K562 (cell line): Measurements from ENCODE around the gene ADGRE1. TPM values are rescaled to one million over a fixed set of nuclear protein-coding genes. Genes with fewer than 3 reads are reported as not detected.

ENCODE experiments used
- ATAC-seq: fragments of 200-7000 bp; cut with Tn5 transposase; 3 replicates; pipeline ENCODE4 v1.9.1; 2020; ENCODE audit warnings: moderate library complexity
- BruUV-seq: library from RNA; stranded (reverse); fragments of 400-500 nt; replicated peaks from 2 replicates; lab custom pipeline; 2021; lab: Mats Ljungman, UMichigan
- CTCF ChIA-PET: fragments of 300-600 bp; formaldehyde crosslinking; extraction: SDS; loops from one replicate; lab custom pipeline; 2021; ENCODE audit warnings: low intra/inter-chr PET ratio; lab: Yijun Ruan, JAX
- POLR2A ChIA-PET: fragments of 300-600, 350-650 bp; sonication (Branson Sonifier 250); formaldehyde crosslinking; extraction: SDS; loops from one replicate; lab custom pipeline; 2021; ENCODE audit warnings: antibody characterized with exemption, inconsistent platforms; lab: Yijun Ruan, JAX
- DNase-seq, 4 experiments: peaks; one replicate each; pipeline versions ENCODE4 v3.0.0 to v3.0.0-alpha.2; 2011 to 2018; ENCODE audit warnings: low spot score in 3 of 4, mixed read lengths in 3 of 4; ENCODE audit errors: extremely low read depth in 1 of 4
- FAIRE-seq: peaks from 2 replicates; lab custom pipeline; 2011; peaks lifted over from hg19 to GRCh38; lab: Jason Lieb, UNC
- H2AFZ ChIP-seq: 2 replicates; pipeline ENCODE4 v1.6.0; 2011; ENCODE audit warnings: low read depth, low read length, control low read depth, inconsistent platforms
- H3K27ac ChIP-seq: fragments of 200-600 bp; 3 replicates; pipeline ENCODE4 v1.8.0; 2011; ENCODE audit warnings: low read depth, mild to moderate bottlenecking, control low read depth, inconsistent platforms, low read length, moderate library complexity, mixed read lengths; ENCODE audit errors: extremely low read depth
- H3K27me3 ChIP-seq, 2 experiments: fragments of 300-600 bp in 1 of 2; 2 replicates in 1 of 2; 3 replicates in 1 of 2; pipeline versions ENCODE4 v1.6.0 to v1.8.0; 2011; ENCODE audit warnings: inconsistent platforms in 2 of 2, low read length in 2 of 2, mild to moderate bottlenecking in 1 of 2, mixed read lengths in 1 of 2, moderate library complexity in 1 of 2; ENCODE audit not compliant: control insufficient read depth in 2 of 2, insufficient read depth in 2 of 2
- H3K36me3 ChIP-seq: fragments of 300-600 bp; 3 replicates; pipeline ENCODE4 v1.8.0; 2011; ENCODE audit warnings: mild to moderate bottlenecking, low read length, inconsistent platforms; ENCODE audit not compliant: control insufficient read depth, insufficient read depth
- H3K4me1 ChIP-seq, 2 experiments: fragments of 200-600 bp in 1 of 2; replicated peaks in 1 of 2; 2 replicates in 1 of 2; 3 replicates in 1 of 2; pipeline versions ENCODE4 v1.5.1 to v1.8.0; 2011; ENCODE audit warnings: inconsistent platforms in 2 of 2, low read length in 2 of 2, mild to moderate bottlenecking in 1 of 2, mixed read lengths in 1 of 2, moderate library complexity in 1 of 2; ENCODE audit not compliant: control insufficient read depth in 2 of 2, insufficient read depth in 2 of 2
- H3K4me2 ChIP-seq: 2 replicates; pipeline ENCODE4 v1.6.1; 2011; ENCODE audit warnings: low read length, control low read depth, inconsistent platforms, mixed read lengths; ENCODE audit not compliant: insufficient read depth
- H3K4me3 ChIP-seq: fragments of 200-600 bp; sonication (generic), shearing (Covaris generic); 2 replicates; pipeline ENCODE4 v1.5.1; 2016; ENCODE audit warnings: control low read depth, inconsistent platforms
- H3K79me2 ChIP-seq: fragments of 200-600 bp; 3 replicates; pipeline ENCODE4 v1.8.0; 2011; ENCODE audit warnings: low read length, inconsistent platforms; ENCODE audit not compliant: control insufficient read depth, insufficient read depth
- H3K9ac ChIP-seq, 2 experiments: 2 replicates each; pipeline versions ENCODE4 v1.6.0 to v1.6.1; 2011; ENCODE audit warnings: low read depth in 2 of 2, low read length in 2 of 2, control low read depth in 1 of 2, inconsistent platforms in 1 of 2, mild to moderate bottlenecking in 1 of 2, mixed read lengths in 1 of 2; ENCODE audit not compliant: insufficient read depth in 1 of 2
- H3K9me1 ChIP-seq: one replicate; pipeline ENCODE4 v1.6.0; 2011; ENCODE audit warnings: inconsistent platforms, mild to moderate bottlenecking, low read length, moderate library complexity; ENCODE audit not compliant: control insufficient read depth, insufficient read depth
- H3K9me3 ChIP-seq: replicated peaks from 2 replicates; pipeline ENCODE4 v1.5.1; 2011; ENCODE audit warnings: low read depth, low read length, inconsistent platforms; ENCODE audit not compliant: control insufficient read depth, insufficient read depth
- H4K20me1 ChIP-seq: replicated peaks from 2 replicates; pipeline ENCODE4 v1.6.1; 2011; ENCODE audit warnings: low read length, inconsistent platforms, mixed read lengths; ENCODE audit not compliant: control insufficient read depth, insufficient read depth
- CBFA2T2 ChIP-seq: fragments of 450-650 bp; conservative IDR thresholded peaks from 2 replicates; pipeline ENCODE4 v1.6.1; 2017; ENCODE audit warnings: mild to moderate bottlenecking
- CBX3 ChIP-seq, 2 experiments: IDR thresholded peaks; 1 replicate in 1 of 2; 2 replicates in 1 of 2; pipeline ENCODE4 v1.6.1; 2012; ENCODE audit warnings: inconsistent platforms in 2 of 2, low read length in 2 of 2, borderline replicate concordance in 1 of 2, control low read depth in 1 of 2
- IFI16 ChIP-seq: fragments of 250-450 bp; sonication (Bioruptor Pico); IDR thresholded peaks from 2 replicates; pipeline ENCODE4 v2.1.2; 2022; ENCODE audit warnings: mild to moderate bottlenecking, inconsistent platforms
- KLF16 ChIP-seq: IDR thresholded peaks from 2 replicates; pipeline ENCODE4 v1.6.1; 2016; ENCODE audit warnings: antibody characterized with exemption
- KLF6 ChIP-seq: fragments of 250-450 bp; sonication (Bioruptor Pico); IDR thresholded peaks from 2 replicates; pipeline ENCODE4 v1.4.0; 2020; ENCODE audit warnings: mild to moderate bottlenecking, moderate library complexity, borderline replicate concordance
- SOX6 ChIP-seq: fragments of 450-650 bp; IDR thresholded peaks from 2 replicates; pipeline ENCODE4 v1.6.1; 2014; ENCODE audit warnings: mild to moderate bottlenecking
- SREBF1 ChIP-seq: fragments of 150-350 bp; IDR thresholded peaks from 2 replicates; pipeline ENCODE4 v1.6.1; 2014; ENCODE audit warnings: antibody characterized with exemption, low read depth, low read length, borderline replicate concordance
- ZNF143 ChIP-seq: sonication (generic); formaldehyde crosslinking; IDR thresholded peaks from 2 replicates; pipeline ENCODE4 v1.9.0; 2022; ENCODE audit warnings: mild to moderate bottlenecking, missing genetic modification reagents
- ZZZ3 ChIP-seq: fragments of 450-650 bp; IDR thresholded peaks from 2 replicates; pipeline ENCODE4 v1.6.1; 2016; ENCODE audit warnings: antibody characterized with exemption, mild to moderate bottlenecking, moderate library complexity
- WGBS: fragments of 100-300 bp; shearing (Covaris generic); methylation state at CpG from one replicate; pipeline ENCODE4 v1.1.6; 2016; ENCODE audit warnings: low coverage, mixed read lengths; ENCODE audit not compliant: insufficient coverage; ENCODE audit errors: missing lambda C conversion rate; 5-methylcytosine and 5-hydroxymethylcytosine counted together
- in situ Hi-C: fragments of 300-500 bp; cut with MboI; formaldehyde crosslinking; loops from 4 replicates; pipeline ENCODE4 v1.15.0; 2018; ENCODE audit warnings: inconsistent platforms, mixed read lengths
- intact Hi-C: fragments of 100-400 bp; cut with micrococcal nuclease; formaldehyde crosslinking; loops from 2 replicates; pipeline ENCODE4 v1.14.2; 2022
- polyA plus RNA-seq, 8 experiments: library from polyadenylated mRNA; depleted of rRNA in 4 of 8; stranded (reverse) in 5 of 8; unstranded in 3 of 8; fragments of >200 nt; fragmentation: Nextera tagmentation in 2 of 8; fragmentation: Illumina TruSeq in 1 of 8; extraction: Ambion mirVana in 2 of 8; extraction: Trizol in 1 of 8; gene quantifications; 2 replicates each; pipeline versions ENCODE4 v1.2.1 to v1.2.3, GENCODE V29; 2011 to 2014; ENCODE audit warnings: inconsistent platforms in 1 of 8, missing spikeins in 1 of 8
- total RNA-seq, 7 experiments: library from RNA; depleted of rRNA in 6 of 7; stranded (reverse); fragments of >200 nt in 6 of 7; fragmentation: Illumina TruSeq in 2 of 7; extraction: Trizol in 2 of 7; gene quantifications; 2 replicates each; pipeline versions ENCODE4 v1.2.1 to v1.2.3, GENCODE V29; 2011 to 2021; ENCODE audit warnings: low replicate concordance in 1 of 7
- TF ChIP-seq, protein P1 (sequence below): fragments of 450-650 bp; IDR thresholded peaks from 2 replicates; pipeline ENCODE4 v1.6.1; 2016; ENCODE audit warnings: mild to moderate bottlenecking, moderate library complexity

Gene ADGRE1
- total and polyA plus RNA-seq, 9 of the 15 experiments (the other 6 are each of a cell fraction or from before 2014, with no cell fraction given) = 0.09 to 0.49 (median 0.25) TPM; not detected in 1

DNA sequence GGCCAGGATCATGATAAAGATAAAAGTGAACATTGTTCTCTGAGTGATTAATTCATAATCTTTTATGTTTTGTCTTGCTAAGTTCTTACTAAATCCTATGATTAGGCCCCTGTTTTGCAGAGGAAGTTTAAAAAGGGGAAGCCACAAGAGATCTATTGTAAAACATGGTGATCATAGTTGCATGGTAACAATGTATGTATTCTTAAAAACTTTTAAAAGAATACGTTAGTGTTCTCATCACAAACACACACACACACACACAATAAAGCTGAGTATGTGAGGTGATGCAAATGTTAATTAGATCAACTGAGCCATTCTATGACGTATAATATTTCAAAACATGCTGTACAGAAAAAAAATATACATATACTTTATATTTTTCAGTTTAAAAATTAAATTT lies 82.6 kb downstream of the ADGRE1 start (continued):
- TF ChIP-seq KLF16 = no peak

DNA sequence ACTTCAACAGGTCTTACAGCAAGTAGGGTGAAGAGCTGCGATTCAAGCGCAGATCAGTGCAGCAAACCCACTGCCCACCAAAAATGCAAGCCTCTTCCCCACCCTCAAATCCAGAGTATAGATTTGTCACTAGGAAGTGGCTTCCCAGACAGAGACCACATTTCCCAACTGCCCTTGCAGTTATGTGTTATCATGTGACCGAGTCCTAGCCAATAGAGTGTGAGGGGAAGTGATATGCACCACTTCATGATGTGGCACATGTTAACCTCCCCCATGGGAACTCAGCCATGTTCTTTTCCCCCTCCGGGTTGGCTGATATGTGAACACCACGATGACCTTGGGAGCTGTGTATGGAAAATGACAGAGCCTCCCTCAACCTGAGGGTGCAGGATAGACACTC lies 83.1 kb downstream of the ADGRE1 start:
- ATAC-seq = peak; percentile 78
- H3K27ac ChIP-seq = no peak overlapping the region
- FAIRE-seq = no peak
- DNase-seq = peak; percentile 33 to 53 (median 40)
- no peaks in the 10 kb centered on the region for H3K4me1 ChIP-seq
- H3K36me3 ChIP-seq = no peaks in the 10 kb centered on the region
- peak overlapping the region; percentile 66 for H2AFZ ChIP-seq
- 0% methylated on average over 5 of the region's 5 CpGs for WGBS
- H3K79me2 ChIP-seq = no peaks in the 10 kb centered on the region
- H3K9ac ChIP-seq = no peak overlapping the region
- in situ Hi-C loops (no loop called here), intact Hi-C loops (no loop called here)
- no peaks in the 10 kb centered on the region for H3K9me1 ChIP-seq
- H3K27me3 ChIP-seq = peaks cover 5 to 18% of the 10 kb centered on the region in 2 experiments; a peak in 4 of 5 replicates
- no peaks in the 10 kb centered on the region for H4K20me1 ChIP-seq
- CTCF ChIA-PET = no interaction called here
- no TSS peak for BruUV-seq
- H3K4me2 ChIP-seq = no peak overlapping the region
- POLR2A ChIA-PET = interaction anchor here (0.6 to 0.8 kb wide), 2 partner anchors 18 to 31 kb away, joined by 3 to 4 read pairs; no protein-coding TSS in a partner anchor
- no peak overlapping the region for H3K4me3 ChIP-seq
- no peaks in the 10 kb centered on the region for H3K9me3 ChIP-seq
- peak in 1 of 2 experiments; percentile 51; a peak in 1 of 3 replicates for TF ChIP-seq CBX3 (IDR thresholded peaks at IDR 0.05; ENCODE audit: borderline replicate concordance in 1 of 2, low read length in 2 of 2)
- TF ChIP-seq, protein P1, sequence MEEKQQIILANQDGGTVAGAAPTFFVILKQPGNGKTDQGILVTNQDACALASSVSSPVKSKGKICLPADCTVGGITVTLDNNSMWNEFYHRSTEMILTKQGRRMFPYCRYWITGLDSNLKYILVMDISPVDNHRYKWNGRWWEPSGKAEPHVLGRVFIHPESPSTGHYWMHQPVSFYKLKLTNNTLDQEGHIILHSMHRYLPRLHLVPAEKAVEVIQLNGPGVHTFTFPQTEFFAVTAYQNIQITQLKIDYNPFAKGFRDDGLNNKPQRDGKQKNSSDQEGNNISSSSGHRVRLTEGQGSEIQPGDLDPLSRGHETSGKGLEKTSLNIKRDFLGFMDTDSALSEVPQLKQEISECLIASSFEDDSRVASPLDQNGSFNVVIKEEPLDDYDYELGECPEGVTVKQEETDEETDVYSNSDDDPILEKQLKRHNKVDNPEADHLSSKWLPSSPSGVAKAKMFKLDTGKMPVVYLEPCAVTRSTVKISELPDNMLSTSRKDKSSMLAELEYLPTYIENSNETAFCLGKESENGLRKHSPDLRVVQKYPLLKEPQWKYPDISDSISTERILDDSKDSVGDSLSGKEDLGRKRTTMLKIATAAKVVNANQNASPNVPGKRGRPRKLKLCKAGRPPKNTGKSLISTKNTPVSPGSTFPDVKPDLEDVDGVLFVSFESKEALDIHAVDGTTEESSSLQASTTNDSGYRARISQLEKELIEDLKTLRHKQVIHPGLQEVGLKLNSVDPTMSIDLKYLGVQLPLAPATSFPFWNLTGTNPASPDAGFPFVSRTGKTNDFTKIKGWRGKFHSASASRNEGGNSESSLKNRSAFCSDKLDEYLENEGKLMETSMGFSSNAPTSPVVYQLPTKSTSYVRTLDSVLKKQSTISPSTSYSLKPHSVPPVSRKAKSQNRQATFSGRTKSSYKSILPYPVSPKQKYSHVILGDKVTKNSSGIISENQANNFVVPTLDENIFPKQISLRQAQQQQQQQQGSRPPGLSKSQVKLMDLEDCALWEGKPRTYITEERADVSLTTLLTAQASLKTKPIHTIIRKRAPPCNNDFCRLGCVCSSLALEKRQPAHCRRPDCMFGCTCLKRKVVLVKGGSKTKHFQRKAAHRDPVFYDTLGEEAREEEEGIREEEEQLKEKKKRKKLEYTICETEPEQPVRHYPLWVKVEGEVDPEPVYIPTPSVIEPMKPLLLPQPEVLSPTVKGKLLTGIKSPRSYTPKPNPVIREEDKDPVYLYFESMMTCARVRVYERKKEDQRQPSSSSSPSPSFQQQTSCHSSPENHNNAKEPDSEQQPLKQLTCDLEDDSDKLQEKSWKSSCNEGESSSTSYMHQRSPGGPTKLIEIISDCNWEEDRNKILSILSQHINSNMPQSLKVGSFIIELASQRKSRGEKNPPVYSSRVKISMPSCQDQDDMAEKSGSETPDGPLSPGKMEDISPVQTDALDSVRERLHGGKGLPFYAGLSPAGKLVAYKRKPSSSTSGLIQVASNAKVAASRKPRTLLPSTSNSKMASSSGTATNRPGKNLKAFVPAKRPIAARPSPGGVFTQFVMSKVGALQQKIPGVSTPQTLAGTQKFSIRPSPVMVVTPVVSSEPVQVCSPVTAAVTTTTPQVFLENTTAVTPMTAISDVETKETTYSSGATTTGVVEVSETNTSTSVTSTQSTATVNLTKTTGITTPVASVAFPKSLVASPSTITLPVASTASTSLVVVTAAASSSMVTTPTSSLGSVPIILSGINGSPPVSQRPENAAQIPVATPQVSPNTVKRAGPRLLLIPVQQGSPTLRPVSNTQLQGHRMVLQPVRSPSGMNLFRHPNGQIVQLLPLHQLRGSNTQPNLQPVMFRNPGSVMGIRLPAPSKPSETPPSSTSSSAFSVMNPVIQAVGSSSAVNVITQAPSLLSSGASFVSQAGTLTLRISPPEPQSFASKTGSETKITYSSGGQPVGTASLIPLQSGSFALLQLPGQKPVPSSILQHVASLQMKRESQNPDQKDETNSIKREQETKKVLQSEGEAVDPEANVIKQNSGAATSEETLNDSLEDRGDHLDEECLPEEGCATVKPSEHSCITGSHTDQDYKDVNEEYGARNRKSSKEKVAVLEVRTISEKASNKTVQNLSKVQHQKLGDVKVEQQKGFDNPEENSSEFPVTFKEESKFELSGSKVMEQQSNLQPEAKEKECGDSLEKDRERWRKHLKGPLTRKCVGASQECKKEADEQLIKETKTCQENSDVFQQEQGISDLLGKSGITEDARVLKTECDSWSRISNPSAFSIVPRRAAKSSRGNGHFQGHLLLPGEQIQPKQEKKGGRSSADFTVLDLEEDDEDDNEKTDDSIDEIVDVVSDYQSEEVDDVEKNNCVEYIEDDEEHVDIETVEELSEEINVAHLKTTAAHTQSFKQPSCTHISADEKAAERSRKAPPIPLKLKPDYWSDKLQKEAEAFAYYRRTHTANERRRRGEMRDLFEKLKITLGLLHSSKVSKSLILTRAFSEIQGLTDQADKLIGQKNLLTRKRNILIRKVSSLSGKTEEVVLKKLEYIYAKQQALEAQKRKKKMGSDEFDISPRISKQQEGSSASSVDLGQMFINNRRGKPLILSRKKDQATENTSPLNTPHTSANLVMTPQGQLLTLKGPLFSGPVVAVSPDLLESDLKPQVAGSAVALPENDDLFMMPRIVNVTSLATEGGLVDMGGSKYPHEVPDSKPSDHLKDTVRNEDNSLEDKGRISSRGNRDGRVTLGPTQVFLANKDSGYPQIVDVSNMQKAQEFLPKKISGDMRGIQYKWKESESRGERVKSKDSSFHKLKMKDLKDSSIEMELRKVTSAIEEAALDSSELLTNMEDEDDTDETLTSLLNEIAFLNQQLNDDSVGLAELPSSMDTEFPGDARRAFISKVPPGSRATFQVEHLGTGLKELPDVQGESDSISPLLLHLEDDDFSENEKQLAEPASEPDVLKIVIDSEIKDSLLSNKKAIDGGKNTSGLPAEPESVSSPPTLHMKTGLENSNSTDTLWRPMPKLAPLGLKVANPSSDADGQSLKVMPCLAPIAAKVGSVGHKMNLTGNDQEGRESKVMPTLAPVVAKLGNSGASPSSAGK = peak; percentile 86
- no peak for TF ChIP-seq SREBF1
- TF ChIP-seq ZZZ3 = no peak
- no peak for TF ChIP-seq SOX6
- TF ChIP-seq CBFA2T2 = no peak
- TF ChIP-seq KLF6 (CRISPR knock-in tag) = no peak
- no peak for TF ChIP-seq IFI16 (CRISPR knock-in tag)
- peak; percentile 55; the same call in 1 of the 2 replicates for TF ChIP-seq ZNF143 (CRISPR knock-in tag)
